GM18867 (cell line): Measurements from ENCODE around the gene TMEM178B.
A peak's percentile ranks its signal among the peaks of the same experiment; 100 is the strongest.

Source experiments
- ATAC-seq: cut with Tn5 transposase; IDR thresholded peaks from one replicate; pipeline ENCODE4 v1.9.1; 2021; ENCODE audit warnings: mild to moderate bottlenecking, moderate library complexity; ENCODE audit not compliant: unreplicated experiment

TMEM178B gene

DNA sequence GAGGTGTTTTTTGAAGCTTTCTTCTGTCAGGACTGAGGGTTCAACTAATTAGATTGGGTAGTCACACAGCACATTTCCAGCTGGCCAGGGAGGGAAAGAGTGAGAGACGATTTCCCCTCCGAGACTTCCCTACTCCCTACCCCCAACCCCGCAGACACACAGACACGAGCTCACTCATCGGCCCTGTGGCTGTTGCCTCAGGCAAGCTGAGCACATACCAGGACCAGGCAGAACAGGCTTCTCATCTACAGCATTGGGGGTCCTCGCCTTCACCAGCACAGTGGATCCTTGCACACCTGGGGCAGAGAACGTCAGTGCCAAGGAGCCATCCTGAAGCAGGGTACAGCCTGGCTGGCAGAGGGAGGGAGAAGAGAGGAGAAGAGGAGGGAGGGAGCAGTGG lies 144.1 kb downstream of the TMEM178B start:
- no peak for ATAC-seq

DNA sequence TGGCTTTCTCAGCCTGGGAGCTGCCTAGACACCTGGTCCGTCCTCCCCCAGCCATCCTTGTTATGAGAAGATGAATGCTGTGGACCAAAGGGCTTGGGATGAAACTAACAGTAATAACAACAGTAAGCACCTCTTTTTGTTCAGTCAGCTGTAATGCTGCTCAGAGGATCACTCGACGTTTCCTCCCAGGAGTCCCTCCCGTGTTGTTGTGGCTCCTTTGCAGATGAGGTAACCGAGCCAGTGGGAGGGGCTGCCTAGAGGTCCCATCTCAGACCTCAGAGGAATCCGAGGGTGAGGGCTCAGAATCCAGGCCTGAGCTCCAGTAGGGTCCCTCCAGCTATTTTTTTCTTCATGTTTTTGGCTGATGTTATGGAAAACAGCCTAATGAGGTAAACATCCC lies 145.1 kb downstream of the TMEM178B start:
- ATAC-seq = no peak

DNA sequence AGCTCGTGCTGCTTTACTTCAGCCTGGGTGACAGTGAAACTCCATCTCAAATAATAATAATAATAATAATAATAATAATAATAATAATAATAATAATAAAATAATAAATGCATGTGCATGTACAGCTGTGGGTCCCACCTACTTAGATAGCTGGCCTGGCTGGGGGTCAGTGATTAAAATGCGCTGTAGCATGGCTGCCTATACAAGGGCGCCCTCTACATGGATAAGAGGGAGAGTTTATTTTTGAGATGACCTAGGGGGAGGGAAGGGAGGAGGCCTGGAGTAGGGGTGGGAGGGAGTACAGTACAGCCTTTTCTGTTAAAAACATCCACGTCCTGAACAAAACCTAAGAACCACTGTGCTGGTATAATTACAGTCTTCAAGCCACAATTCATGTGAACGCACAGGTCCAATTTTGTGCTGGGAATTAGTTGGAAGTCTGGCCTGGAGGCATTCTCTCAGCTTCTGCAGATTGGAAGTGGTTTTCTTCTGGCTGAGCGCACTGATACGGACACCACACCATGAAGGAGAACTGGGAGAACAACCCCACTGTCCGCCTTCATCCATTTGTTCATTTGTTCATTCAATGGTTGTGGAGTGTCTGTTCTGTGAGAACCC lies 146.5 kb downstream of the TMEM178B start:
- no peak for ATAC-seq

DNA sequence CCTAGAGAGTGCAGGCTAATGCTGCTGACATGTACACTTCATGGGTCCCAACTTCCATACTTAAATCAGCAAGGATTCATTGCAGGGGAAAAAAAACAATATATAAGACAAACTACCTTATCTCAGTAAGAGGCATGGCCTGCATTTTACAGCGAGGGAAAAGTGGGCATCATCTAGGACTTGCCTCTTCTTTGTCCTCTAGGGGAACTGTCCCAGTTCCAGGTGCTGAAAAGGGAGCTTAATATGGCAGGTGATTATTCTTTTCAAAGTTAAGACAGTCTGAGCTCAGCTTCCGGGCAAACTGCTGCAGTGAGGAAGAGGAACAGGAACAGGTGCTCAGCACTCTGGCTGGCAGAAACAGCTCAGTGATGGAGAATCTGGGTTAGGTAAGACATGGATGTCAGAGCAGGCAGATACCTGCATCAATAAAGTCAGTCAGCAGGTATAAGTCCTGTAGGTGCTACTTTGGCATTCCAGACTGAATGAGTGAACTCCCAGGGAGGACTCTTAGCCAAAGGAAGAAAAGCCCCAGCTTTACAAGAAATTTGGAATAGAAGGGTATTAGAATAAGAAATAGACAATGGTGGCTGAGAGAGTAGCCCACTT lies 147.2 kb downstream of the TMEM178B start:
- no peak for ATAC-seq

DNA sequence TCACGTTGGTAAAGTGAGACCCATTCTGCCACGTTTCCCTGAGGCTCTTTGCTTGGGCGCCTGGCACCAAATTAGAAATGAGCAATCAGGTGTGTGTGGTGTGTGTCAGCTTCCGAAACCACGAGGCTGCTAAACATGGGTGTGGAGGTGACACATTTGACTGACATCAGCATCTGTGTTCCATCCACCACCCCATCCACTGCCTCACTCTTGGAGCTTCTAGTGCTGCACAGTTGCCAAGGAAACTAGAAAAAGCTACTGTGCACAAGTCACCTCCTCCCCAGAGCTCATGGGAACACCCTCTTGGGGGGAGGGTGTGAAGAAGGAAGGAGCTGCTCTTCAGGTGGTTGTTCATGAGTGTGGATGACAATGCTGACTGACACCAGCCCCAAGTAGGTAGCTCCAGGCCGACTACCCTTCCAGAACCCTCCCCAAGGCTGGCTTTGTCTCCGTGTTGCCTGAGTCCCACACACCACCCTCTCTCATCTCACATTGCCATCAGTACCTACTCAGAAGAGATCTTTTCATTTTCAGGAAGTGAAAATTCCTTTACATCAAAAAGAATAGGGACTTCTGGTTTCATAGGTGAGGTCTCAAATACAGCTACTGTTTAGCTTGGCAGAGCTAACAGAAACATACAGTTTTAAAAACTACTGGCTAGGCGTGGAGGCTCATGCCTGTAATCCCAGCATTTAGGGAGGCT lies 152.2 kb downstream of the TMEM178B start:
- peak; percentile 80 for ATAC-seq

DNA sequence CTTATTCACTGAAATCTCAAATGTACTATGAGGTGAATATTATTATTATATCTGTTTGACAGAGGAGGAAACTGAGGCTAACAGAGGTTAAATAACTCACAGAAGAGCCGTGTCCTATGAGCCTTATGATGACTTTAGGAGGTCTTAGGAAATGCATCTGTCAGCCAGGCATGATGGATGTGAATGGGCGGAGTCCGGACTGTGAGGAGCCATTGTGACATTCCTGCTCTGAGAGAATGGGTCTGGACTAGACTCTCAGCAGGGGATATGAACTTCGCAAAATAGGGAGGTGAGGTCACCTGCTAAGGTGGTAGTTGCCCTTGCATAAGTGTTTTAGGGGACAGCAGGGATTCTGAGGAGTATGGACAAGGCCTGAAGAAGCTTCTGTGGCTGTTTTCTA lies 153.6 kb downstream of the TMEM178B start:
- no peak for ATAC-seq

DNA sequence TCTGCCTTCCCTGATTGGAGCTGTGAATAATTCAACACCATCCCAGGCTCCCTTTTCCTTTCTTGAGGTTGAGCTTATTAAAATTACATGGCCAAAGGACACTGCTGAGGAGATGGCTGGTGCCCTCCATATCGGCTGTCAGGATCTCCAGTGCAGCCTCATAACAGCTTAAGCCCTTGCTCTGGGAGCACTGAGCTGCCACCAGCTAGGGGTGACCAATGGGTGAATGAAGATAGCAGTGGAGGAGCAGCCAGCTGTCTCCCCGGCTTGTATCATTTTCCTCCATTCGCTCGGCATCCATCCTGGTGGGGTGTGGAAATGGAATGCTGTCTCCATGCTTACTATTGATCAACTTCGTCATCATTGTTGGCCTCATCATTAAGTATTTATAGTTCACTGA lies 154.6 kb downstream of the TMEM178B start:
- no peak for ATAC-seq

DNA sequence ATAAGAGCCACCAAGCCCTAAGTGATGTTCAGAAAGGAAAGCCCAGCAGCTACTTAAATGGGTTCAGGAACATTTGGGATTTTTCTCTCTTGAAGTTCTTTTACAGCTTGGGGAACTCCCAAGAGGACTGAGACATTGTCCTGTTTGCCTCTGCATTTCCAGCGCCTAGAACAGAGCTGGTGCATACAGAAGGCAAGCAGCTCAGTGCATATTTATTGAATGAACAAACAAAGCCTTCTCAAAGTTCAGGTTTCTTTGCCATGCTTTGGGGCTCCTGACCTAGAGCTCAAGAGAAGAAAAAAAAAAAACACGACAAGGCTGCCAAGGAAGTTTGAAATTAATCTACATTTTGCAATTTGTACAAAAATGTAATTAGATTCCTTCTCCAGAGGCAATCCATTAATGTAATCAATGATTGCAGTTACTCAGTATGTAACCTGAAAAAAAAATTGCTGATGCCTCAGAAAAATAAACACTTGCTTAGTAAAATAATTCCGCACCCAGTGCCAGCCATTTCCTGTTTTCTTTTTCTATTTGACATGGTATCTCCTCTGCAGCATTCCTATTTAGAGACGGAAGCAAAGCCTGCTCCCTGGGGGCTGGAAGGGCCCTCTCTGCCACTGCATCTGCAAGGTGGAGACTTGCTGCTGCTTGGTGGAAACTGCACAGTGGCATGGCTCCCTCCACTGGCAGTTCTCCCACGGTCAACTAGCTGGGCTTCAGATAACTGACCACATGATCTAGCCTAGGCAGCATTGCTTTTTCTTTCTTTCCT lies 157.3 kb downstream of the TMEM178B start:
- peak; percentile 48 for ATAC-seq

DNA sequence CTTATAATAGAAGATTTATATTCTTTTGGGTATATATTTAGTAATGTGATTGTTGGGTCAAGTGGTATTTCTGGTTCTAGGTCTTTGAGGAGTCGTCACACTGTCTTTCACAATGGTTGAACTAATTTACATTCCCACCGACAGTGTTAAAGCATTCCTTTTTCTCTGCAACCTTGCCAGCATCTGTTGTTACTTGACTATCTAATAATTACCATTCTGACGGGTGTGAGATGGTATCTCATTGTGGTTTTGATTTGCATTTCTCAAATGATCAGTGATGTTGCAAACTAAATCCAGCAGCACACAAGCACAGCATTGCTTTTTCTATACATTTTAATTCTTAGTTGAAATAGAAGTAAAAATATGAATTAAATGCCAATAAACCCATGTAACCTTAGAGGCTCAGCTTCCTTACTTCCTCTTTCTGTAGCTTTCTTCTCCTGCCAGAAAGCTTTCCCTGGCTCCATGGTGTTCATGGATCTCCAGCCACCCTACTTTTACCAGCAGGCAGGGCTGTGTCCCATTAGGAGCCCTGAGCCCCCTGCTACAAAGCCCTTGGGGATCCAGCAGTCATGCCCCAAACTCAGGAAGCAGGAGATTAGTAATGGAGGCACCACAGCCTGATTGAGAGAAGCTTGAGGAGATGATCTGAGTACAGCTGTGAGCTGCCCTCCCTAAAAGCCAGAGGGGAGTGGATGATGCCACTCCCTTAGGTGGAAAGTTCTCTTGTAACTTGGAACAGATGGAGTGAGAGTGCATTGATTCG lies 158.6 kb downstream of the TMEM178B start:
- ATAC-seq = no peak

DNA sequence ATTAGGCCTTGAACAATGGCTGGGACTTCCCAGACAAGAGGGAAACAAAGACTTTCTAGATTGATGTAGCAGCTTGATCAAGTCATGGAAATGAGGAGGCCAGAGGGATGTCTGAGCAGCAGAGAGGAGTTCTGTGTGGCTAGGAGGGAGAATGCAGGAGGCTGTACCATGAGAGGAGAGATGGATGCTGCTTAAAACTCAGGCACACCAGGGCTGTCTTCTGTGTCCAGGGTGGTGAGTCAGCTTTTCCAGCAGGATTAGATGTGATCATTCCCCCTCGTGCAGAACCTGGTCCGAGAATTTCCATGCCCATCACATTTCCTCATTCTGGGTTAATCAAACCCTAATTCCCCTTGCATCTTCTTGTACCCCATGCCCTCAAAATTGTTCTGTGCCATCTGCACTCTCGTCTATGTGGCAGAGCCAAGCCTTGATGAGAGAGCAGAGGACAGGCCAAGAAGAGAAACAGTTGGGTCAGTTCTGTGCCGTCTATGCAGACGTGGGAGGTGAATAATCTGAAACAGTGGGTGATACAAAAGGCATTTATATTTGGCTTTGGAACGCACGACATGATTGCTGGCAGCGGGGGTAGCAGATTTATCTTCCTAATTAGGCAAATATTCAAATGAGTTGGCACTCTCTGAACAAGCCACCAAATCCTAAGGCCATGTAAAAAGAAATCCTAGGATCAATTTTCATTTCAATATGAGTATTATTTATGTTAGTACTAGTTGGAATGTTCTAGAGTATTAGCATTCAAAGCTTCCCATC lies 160.7 kb downstream of the TMEM178B start:
- no peak for ATAC-seq

DNA sequence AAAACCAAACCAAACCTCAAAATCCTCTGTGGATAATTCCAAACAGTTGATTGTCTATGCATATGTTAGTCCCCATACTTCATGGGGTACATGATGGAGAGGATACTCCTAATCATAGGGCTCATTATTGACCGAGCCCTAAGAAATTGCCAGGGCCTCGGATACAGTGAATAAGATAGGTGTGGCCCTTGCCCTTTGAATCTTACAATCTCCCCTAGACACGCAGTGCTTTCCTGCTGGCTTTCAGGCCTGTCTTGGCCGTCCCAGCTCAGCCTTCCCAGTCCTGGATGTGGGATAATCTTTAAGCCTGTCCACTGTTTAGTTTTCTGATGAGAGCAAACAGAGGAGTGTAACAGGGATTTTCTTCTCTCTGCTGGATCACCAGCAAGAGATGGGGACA lies 161.8 kb downstream of the TMEM178B start:
- no peak for ATAC-seq

DNA sequence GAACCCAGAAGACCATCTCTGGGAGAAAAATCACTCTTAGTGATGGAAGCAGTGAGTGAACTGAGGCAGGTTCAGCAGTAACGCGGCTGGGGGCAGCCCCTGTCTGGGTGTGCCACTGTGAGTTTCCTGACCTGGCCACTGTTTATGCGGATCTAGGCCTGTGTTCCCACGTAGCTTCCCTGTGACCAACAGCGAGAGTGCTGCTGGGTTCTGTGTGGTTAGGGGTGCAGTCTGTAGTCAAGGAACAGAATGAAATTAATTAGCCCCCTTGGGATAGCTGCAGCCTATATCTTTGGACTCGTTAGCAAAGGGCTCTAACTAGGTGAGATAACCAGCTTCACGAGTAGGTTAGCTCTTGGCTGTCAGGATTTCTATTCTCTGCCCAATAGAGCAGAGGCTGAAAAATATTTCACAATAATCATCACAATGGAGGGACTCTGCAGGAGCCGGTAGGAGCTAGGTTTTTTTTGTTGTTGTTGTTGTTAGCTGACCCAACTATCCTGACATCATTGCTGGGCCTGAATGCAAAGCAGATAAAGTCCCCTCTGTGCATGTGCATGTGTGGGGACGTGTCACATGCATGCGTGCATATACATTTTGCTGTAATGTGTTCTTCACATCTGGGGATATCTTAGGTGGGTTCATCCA lies 164.9 kb downstream of the TMEM178B start:
- no peak for ATAC-seq

DNA sequence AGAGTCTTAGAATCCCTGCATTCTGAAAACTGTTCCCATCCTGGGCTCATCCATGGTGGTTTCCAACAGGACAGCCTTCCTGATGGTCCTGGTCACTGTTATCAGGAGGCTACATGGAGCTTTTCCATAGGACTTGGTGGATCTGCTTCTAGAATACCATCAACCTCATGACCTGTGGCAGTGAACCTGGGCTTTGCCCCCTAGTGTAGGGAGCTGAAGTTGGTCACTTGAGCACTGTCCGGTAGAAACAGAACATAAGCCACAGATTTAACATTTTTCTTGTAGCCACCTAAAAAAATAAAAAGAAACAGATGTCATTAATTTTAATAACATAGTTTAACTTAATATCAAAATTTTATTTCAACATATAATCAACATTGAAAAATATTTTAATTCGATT lies 165.8 kb downstream of the TMEM178B start:
- ATAC-seq = no peak

DNA sequence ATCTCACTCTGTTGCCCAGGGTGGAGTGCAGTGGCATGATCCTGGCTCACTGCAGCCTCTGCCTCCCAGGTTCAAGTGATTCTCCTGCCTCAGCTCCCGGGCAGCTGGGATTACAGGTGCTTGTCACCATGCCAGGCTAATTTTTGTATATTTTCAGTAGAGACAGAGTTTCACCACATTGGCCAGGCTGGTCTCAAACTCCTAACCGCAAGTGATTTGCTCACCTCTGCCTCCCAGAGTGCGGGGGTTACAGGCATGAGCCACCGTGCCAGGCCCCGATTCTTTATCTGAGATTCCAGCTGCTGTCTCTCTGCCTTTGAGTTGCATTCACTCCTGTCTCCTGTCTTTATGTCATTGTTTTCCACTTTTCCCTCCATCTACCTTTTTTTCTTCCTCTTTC lies 168.7 kb downstream of the TMEM178B start:
- no peak for ATAC-seq

DNA sequence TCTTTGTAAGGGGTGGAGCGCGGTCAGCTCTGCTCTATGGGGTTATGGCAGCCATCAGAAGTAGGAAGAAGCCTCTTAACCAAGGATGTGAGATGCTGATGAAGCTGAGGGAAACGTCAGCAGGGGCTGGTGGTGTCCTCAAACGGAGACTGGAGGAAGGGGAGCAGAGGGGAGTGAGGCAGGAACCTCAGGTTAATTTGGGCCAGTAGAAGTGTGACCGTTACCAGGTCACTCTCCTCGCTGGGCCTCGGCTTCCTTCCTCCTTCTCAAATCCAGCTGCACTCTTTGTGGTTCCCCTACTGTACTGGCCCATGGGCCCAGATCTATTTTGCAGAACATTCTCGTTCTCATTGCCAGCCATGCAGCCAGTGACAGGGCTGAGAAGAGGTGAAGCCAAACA lies 169.5 kb downstream of the TMEM178B start:
- ATAC-seq = no peak

DNA sequence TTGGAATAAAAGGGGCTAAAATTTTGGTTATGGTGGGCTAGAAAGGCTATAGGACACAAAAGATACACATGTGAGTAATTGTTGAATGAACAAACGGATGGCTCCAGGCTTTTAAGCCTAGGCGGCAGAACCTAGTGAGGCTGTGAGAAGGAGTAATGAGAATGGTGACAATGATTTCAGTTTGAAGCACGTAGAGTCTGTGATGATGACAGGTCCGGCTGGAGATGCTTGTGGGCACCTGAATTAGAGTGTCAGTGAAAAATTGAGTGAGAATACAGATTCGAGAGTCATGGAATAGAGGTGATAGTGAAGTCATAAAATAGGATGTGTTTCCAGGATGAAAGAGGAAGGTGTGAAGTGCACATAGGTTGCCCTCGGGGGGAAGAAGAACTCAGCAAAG lies 170.6 kb downstream of the TMEM178B start:
- no peak for ATAC-seq

DNA sequence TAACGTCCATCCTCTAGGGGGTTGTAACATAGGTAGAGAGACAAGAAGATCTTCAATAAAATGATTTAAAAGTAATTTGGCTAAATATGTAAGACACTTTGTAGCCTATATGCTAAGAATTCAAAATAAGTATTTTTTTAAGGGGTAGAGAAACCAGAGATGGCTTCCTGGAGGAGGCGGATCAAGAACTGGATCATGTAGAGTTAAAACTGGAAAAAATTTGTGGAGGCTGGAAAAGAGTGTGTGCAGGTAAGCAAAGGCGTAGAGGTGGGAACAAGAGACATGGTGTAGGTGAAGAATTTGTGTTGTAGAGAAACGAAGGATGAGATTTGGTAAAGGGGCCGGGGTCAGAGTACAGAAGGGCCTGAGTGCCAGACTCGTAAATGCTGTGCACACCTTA lies 172.6 kb downstream of the TMEM178B start:
- no peak for ATAC-seq

DNA sequence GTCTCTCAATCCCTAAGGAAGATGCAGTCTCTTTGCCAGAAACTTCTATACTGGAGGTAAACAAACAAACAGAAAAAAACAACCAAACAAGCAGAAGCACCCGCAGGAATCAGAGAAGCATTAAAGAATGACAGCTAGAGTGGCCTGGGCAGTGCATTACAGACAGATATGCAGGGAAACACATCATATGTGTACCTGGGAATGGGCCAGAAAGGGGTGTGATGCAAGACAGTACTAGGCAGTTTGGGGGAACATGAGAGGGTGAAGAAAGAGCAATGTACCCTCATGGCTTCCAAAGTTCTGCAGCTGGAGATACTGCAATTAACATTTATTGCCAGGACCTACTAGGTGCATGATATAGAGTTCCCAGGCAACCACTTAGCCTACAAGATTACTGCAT lies 177.3 kb downstream of the TMEM178B start:
- no peak for ATAC-seq

DNA sequence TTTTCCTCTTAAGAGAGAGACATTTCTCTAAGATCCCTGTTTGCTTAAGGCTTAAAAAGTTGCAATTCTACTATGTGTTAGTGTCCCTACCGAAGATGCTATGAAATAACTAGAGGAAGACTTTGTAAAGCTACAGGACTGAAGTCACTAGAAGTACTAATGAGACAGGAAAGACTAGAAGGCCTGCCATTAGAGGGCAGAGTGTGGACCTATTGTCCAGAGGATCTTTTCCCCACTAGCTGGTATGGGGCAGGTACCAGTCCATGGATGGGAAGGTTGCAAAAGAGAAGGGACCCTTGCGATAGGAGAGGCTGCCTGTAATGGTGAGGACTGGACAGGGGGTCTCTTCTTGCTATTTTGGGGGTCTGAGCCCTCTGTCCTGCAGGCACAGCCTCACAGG lies 178.1 kb downstream of the TMEM178B start:
- no peak for ATAC-seq

DNA sequence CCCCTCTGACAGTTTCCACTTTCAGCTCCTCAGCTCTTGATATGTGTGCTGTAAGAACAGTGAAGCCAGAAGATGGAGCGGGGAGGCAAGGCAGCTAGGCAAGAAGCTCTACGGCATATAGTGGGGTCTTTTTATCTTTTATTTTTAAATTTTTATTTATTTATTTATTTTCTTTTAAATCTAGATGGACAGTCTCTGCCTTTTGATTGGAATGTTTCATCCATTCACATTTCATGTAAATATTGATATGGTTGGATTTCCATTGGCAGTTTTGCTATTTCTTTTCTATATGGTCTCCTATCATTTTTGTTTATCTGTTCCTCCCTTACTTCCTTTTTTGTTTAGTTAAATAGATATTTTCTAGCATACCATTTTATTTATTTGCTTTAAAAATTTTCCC lies 183.7 kb downstream of the TMEM178B start:
- no peak for ATAC-seq
